ENCODE data around the gene MIEF2.
"Not testable (repeated sequence)": the region's sequence is repeated elsewhere in the genome, so short reads cannot be mapped to it uniquely, and the experiment has no call there.

The MIEF2 gene

GRCh38 chr17:18260332-18261145, at the start of gene MIEF2:
MIEF2 (plus strand) TSS chr17:18260662; CDS start chr17:18262721, 2,059 bp downstream.
- TF ChIP-seq, protein P1, sequence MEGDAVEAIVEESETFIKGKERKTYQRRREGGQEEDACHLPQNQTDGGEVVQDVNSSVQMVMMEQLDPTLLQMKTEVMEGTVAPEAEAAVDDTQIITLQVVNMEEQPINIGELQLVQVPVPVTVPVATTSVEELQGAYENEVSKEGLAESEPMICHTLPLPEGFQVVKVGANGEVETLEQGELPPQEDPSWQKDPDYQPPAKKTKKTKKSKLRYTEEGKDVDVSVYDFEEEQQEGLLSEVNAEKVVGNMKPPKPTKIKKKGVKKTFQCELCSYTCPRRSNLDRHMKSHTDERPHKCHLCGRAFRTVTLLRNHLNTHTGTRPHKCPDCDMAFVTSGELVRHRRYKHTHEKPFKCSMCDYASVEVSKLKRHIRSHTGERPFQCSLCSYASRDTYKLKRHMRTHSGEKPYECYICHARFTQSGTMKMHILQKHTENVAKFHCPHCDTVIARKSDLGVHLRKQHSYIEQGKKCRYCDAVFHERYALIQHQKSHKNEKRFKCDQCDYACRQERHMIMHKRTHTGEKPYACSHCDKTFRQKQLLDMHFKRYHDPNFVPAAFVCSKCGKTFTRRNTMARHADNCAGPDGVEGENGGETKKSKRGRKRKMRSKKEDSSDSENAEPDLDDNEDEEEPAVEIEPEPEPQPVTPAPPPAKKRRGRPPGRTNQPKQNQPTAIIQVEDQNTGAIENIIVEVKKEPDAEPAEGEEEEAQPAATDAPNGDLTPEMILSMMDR (IDR thresholded peaks at IDR 0.05) = no peak
- no peak for TF ChIP-seq ZFX (IDR thresholded peaks at IDR 0.05; ENCODE audit: borderline replicate concordance)
- peak within 1 kb of the TSS; percentile 87 for H3K27ac ChIP-seq

GRCh38 chr17:18213666-18214270, 46.7 kb upstream of the MIEF2 start:
- H3K27ac ChIP-seq = no peak overlapping the region
- no peak for TF ChIP-seq ZFX (IDR thresholded peaks at IDR 0.05; ENCODE audit: borderline replicate concordance)
- TF ChIP-seq, protein P1 (IDR thresholded peaks at IDR 0.05) = no peak

DNA sequence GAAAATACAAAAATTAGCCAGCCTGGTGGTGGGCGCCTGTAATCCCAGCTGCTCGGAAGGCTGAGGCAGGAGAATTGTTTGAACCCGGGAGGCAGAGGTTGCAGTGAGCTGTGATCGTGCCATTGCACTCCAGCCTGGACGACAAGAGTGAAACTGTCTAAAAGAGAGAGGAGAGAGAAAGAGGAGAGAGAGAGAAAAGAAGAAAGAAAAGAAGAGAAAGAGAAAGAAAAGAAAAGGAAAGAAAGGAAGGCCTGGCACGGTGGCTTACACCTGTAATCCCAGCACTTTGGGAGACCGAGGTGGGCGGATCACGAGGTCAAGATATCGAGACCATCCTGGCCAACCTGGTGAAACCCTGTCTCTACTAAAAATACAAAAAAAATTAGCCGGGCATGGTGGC, 43.6 kb upstream of the MIEF2 start:
- H3K27ac ChIP-seq = not testable (repeated sequence)

- TF ChIP-seq, protein P1 (IDR thresholded peaks at IDR 0.05) = peak; percentile 93
- no peak for TF ChIP-seq ZFX (IDR thresholded peaks at IDR 0.05; ENCODE audit: borderline replicate concordance)
- H3K27ac ChIP-seq = no peak overlapping the region
Observed at GRCh38 chr17:18217412-18218015, 42.9 kb upstream of the MIEF2 start.

- TF ChIP-seq, protein P1 (IDR thresholded peaks at IDR 0.05) = no peak
- no peak for TF ChIP-seq ZFX (IDR thresholded peaks at IDR 0.05; ENCODE audit: borderline replicate concordance)
- H3K27ac ChIP-seq = no peak overlapping the region
Observed at GRCh38 chr17:18218756-18219415, 41.6 kb upstream of the MIEF2 start.

DNA sequence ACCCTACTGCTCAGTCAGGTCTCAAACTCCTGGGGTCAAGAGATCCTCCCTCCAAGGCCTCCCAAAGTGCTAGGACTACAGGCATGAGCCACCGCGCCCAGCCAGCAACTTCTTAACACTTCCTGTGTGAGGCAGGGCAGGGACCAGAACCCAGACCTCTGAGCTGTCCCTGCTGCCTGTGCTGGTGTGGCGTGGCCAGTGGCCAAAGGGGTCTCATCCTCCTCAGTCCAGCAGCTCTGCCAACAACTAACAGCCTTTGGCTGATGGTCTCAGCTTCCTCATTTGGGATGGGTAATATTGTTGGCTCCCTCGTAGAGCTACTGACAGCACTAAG, 36.4 kb upstream of the MIEF2 start:
- no peak overlapping the region for H3K27ac ChIP-seq

More for the DNA sequence above, 36.4 kb upstream of the MIEF2 start:
- TF ChIP-seq, protein P1 (IDR thresholded peaks at IDR 0.05) = no peak
